ENCODE measurements around the gene CD300H.

GRCh38 chr17:74604761-74605160, 37.5 kb upstream of the CD300H start:
- no peak for TF ChIP-seq GATA2 (IDR thresholded peaks at IDR 0.05; ENCODE audit: low read depth, low read length)
- no peak for TF ChIP-seq GATA3 (IDR thresholded peaks at IDR 0.05; ENCODE audit: low read depth, low read length)
